ENCODE data around the gene PDE4B.

GRCh38 chr1:66266756-66267155 is 474.1 kb downstream of the PDE4B start:
- TF ChIP-seq POLR2A (IDR thresholded peaks at IDR 0.05; ENCODE audit: low read depth, low read length) (no peak), MEF2A (IDR thresholded peaks at IDR 0.05; ENCODE audit: insufficient read depth, low read depth, low read length) (no peak), CTCF (IDR thresholded peaks at IDR 0.05 in 2 of 3, conservative IDR thresholded peaks at IDR 0.05 in 1 of 3; ENCODE audit: control insufficient read depth in 2 of 3, extremely low read depth in 1 of 3, insufficient read depth in 1 of 3, low read depth in 3 of 3, low read length in 3 of 3) (no peak), POLR2AphosphoS5 (IDR thresholded peaks at IDR 0.05; ENCODE audit: low read length) (no peak), CBFB (IDR thresholded peaks at IDR 0.05; ENCODE audit: low read depth) (no peak), USF2 (IDR thresholded peaks at IDR 0.05; ENCODE audit: borderline replicate concordance, low read depth, low read length) (no peak)

Data from GM12878 (cell line).